SIG-M5 treated with dmso at 0.1 percent for 504 hours (cell line): ENCODE measurements around the gene FAM200A.
"Not testable (repeated sequence)": the region's sequence is repeated elsewhere in the genome, so short reads cannot be mapped to it uniquely, and the experiment has no call there.

ENCODE experiments used
- DNase-seq: peaks from one replicate; lab custom pipeline; 2025; ENCODE audit not compliant: unreplicated experiment; lab: John Stamatoyannopoulos, UW

Gene FAM200A

GRCh38 chr7:99551767-99552463, at the start of gene FAM200A:
TSS of gene FAM200A (minus strand) at chr7:99552114. CDS start at chr7:99548407, 3,707 bp downstream.
- peak; percentile 85 for DNase-seq

- no peak for DNase-seq
These were observed 47.9 kb upstream of the FAM200A start for GRCh38 chr7:99599836-99600235.

- DNase-seq, result no peak
These were observed 46.0 kb upstream of the FAM200A start, which contains the start of gene TMEM225B for GRCh38 chr7:99597762-99598501. TSS of gene TMEM225B (plus strand) at chr7:99598267. CDS start at chr7:99604389, 6,122 bp downstream.

- no peak for DNase-seq
These were observed 44.6 kb upstream of the FAM200A start for GRCh38 chr7:99596408-99596955.

GRCh38 chr7:99594948-99595745, 43.2 kb upstream of the FAM200A start:
- no peak for DNase-seq

GRCh38 chr7:99588868-99589267, 37.0 kb upstream of the FAM200A start:
- no peak for DNase-seq

GRCh38 chr7:99580778-99581332, 28.9 kb upstream of the FAM200A start:
- not testable (repeated sequence) for DNase-seq

GRCh38 chr7:99579956-99580777, 28.3 kb upstream of the FAM200A start:
- no peak for DNase-seq

GRCh38 chr7:99579281-99579955, 27.5 kb upstream of the FAM200A start:
- DNase-seq, result no peak

GRCh38 chr7:99576251-99576650, 24.3 kb upstream of the FAM200A start:
- no peak for DNase-seq

- no peak for DNase-seq
These were observed 21.3 kb upstream of the FAM200A start for GRCh38 chr7:99573257-99573656.

GRCh38 chr7:99571768-99572167, 19.9 kb upstream of the FAM200A start:
- no peak for DNase-seq

- not testable (repeated sequence) for DNase-seq
These were observed 16.9 kb upstream of the FAM200A start for GRCh38 chr7:99568770-99569169.

GRCh38 chr7:99563650-99564049, 11.7 kb upstream of the FAM200A start:
- no peak for DNase-seq

GRCh38 chr7:99562832-99563231, 10.9 kb upstream of the FAM200A start:
- peak; percentile 78 for DNase-seq

- no peak for DNase-seq
These were observed 10.3 kb upstream of the FAM200A start for GRCh38 chr7:99562114-99562784.

GRCh38 chr7:99561737-99562051, 9.8 kb upstream of the FAM200A start:
- no peak for DNase-seq

GRCh38 chr7:99560834-99561736, 9.2 kb upstream of the FAM200A start:
- DNase-seq, result peak; percentile 33
